D721Med (cell line): ENCODE measurements around the gene HTR1E.
"Not testable (repeated sequence)": the region's sequence is repeated elsewhere in the genome, so short reads cannot be mapped to it uniquely, and the experiment has no call there.

ENCODE experiments used
- DNase-seq: peaks from one replicate; pipeline ENCODE4 v3.0.0; 2011; ENCODE audit warnings: low spot score; ENCODE audit not compliant: insufficient read length
- FAIRE-seq: peaks from 2 replicates; lab custom pipeline; 2011; peaks lifted over from hg19 to GRCh38; lab: Jason Lieb, UNC
- TF ChIP-seq, protein P1 (sequence below): IDR thresholded peaks from 2 replicates; pipeline ENCODE4 v1.5.1; 2012; ENCODE audit warnings: mild to moderate bottlenecking, control low read depth; ENCODE audit not compliant: insufficient read depth; ENCODE audit errors: missing control alignments

HTR1E gene, protein sequence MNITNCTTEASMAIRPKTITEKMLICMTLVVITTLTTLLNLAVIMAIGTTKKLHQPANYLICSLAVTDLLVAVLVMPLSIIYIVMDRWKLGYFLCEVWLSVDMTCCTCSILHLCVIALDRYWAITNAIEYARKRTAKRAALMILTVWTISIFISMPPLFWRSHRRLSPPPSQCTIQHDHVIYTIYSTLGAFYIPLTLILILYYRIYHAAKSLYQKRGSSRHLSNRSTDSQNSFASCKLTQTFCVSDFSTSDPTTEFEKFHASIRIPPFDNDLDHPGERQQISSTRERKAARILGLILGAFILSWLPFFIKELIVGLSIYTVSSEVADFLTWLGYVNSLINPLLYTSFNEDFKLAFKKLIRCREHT

GRCh38 chr6:86937219-86938079, at the start of gene HTR1E:
TSS of gene HTR1E (plus strand) at chr6:86937528. CDS start at chr6:87015335, 77,807 bp downstream.
- DNase-seq (peak; percentile 42), FAIRE-seq (no peak)
- TF ChIP-seq, protein P1, sequence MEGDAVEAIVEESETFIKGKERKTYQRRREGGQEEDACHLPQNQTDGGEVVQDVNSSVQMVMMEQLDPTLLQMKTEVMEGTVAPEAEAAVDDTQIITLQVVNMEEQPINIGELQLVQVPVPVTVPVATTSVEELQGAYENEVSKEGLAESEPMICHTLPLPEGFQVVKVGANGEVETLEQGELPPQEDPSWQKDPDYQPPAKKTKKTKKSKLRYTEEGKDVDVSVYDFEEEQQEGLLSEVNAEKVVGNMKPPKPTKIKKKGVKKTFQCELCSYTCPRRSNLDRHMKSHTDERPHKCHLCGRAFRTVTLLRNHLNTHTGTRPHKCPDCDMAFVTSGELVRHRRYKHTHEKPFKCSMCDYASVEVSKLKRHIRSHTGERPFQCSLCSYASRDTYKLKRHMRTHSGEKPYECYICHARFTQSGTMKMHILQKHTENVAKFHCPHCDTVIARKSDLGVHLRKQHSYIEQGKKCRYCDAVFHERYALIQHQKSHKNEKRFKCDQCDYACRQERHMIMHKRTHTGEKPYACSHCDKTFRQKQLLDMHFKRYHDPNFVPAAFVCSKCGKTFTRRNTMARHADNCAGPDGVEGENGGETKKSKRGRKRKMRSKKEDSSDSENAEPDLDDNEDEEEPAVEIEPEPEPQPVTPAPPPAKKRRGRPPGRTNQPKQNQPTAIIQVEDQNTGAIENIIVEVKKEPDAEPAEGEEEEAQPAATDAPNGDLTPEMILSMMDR: peak; percentile 69

- FAIRE-seq: no peak
- TF ChIP-seq, protein P1: no peak
- DNase-seq: no peak
Measured at GRCh38 chr6:86888301-86888700, 49.0 kb upstream of the HTR1E start.

DNA sequence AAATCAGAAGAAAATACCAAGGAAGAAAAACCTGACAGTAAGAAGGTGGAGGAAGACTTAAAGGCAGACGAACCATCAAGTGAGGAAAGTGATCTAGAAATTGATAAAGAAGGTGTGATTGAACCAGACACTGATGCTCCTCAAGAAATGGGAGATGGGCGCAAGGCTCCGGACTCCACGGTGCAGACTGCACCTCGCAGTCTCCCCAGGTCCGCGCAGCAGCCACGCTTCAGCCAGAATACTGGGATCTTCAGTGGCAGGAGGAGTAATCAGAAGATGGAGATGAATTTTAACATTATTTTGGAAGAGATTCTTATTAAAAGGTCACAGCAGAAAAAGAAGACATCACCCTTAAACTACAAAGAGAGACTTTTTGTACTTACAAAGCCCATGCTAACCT, 40.1 kb upstream of the HTR1E start:
- not testable (repeated sequence) for FAIRE-seq

DNA sequence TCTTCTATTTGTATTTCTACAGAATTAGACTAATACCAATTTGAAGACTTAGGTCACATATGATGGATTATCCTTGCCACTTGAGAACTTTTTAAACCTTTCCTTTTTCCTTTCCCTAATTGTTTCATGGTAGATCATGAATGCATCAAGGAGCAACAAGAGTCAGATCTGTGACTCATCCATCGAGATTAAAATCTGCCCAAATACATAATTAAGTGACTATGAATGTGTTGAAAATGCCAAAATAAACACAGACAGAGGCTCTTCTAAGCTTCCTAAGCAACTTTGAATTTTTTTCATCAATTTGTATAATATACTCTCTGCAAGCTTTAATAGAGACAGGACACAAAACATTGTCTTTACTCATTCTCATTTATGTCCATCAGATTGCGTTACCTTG, 23.5 kb upstream of the HTR1E start:
- FAIRE-seq (peak; percentile 6), DNase-seq (no peak)
- TF ChIP-seq, protein P1: no peak

More for the DNA sequence above, 40.1 kb upstream of the HTR1E start:
- not testable (repeated sequence) for DNase-seq

- no peak for DNase-seq
- no peak for FAIRE-seq
- TF ChIP-seq, protein P1: no peak
Measured at GRCh38 chr6:86916393-86916792, 20.9 kb upstream of the HTR1E start.

DNA sequence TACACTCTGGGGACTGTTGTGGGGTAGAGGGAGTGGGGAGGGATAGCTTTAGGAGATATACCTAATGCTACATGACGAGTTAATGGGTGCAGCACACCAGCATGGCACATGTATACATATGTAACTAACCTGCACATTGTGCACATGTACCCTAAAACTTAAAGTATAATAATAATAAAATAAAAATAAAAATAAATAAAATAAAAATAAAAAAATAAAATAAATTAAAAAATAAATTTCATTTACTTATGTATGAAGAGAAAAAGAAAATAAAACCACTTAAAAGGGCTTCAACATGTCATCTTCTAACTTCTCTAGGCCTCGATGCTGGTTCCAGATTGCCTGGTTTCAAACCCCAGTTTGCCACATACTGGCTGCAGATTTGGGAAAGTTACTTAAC, 10.2 kb upstream of the HTR1E start:
- DNase-seq, FAIRE-seq: not testable (repeated sequence)

- FAIRE-seq, DNase-seq: not testable (repeated sequence)
Measured at GRCh38 chr6:86927859-86928258, 9.5 kb upstream of the HTR1E start.

- no peak for FAIRE-seq
- TF ChIP-seq, protein P1: no peak
- no peak for DNase-seq
Measured at GRCh38 chr6:86934365-86934764, 3.0 kb upstream of the HTR1E start.
